GM12872 (cell line): ENCODE measurements around the gene PIEZO2.

Experiments
- CTCF ChIP-seq: IDR thresholded peaks from 3 replicates; pipeline ENCODE4 v1.5.1; 2011; ENCODE audit warnings: low read depth, mild to moderate bottlenecking, low read length, moderate library complexity; ENCODE audit not compliant: insufficient read depth

The PIEZO2 gene

GRCh38 chr18:10822456-10822855 is 326.9 kb downstream of the PIEZO2 start:
- TF ChIP-seq CTCF = no peak

- no peak for TF ChIP-seq CTCF
Measured at GRCh38 chr18:10820681-10821080, 328.7 kb downstream of the PIEZO2 start.

GRCh38 chr18:10814336-10814735 is 335.0 kb downstream of the PIEZO2 start:
- TF ChIP-seq CTCF = no peak

GRCh38 chr18:10805587-10806118 is 343.7 kb downstream of the PIEZO2 start:
- TF ChIP-seq CTCF = no peak

GRCh38 chr18:10804126-10804525 is 345.2 kb downstream of the PIEZO2 start:
- TF ChIP-seq CTCF = no peak

- no peak for TF ChIP-seq CTCF
Measured at GRCh38 chr18:10798727-10799550, 350.4 kb downstream of the PIEZO2 start.

- no peak for TF ChIP-seq CTCF
Measured at GRCh38 chr18:10797896-10798295, 351.5 kb downstream of the PIEZO2 start.
